GM23338 (cell line): Measurements from ENCODE around the gene MAN2B2. TPM values are rescaled to one million over a fixed set of nuclear protein-coding genes. Genes with fewer than 3 reads are reported as not detected.

Experiments used
- ATAC-seq: fragments of 200-7000 bp; cut with Tn5 transposase; 3 replicates; pipeline ENCODE4 v1.9.1; 2020
- DNase-seq: peaks from one replicate; pipeline ENCODE4 v3.0.0-alpha.2; 2015; ENCODE audit warnings: low spot score
- H2AFZ ChIP-seq: fragments of 200-600 bp; sonication (generic); 2 replicates; pipeline ENCODE4 v1.8.0; 2016; ENCODE audit warnings: antibody characterized with exemption, mild to moderate bottlenecking, moderate library complexity
- H3F3A ChIP-seq: fragments of 200-600 bp; sonication (generic); replicated peaks from 2 replicates; pipeline ENCODE4 v1.8.0; 2017; ENCODE audit warnings: antibody characterized with exemption, mixed run types, low read depth
- H3K27ac ChIP-seq: fragments of 200-600 bp; sonication (generic); 2 replicates; pipeline ENCODE4 v1.6.1; 2016; ENCODE audit warnings: low read depth
- H3K27me3 ChIP-seq: fragments of 200-600 bp; sonication (generic); 2 replicates; pipeline ENCODE4 v1.8.0; 2016; ENCODE audit warnings: mild to moderate bottlenecking, mixed run types, moderate library complexity; ENCODE audit not compliant: insufficient read depth
- H3K36me3 ChIP-seq: fragments of 200-600 bp; sonication (generic); 2 replicates; pipeline ENCODE4 v1.8.0; 2016; ENCODE audit warnings: mild to moderate bottlenecking; ENCODE audit not compliant: insufficient read depth
- H3K4me1 ChIP-seq: fragments of 200-600 bp; sonication (generic); 2 replicates; pipeline ENCODE4 v1.8.0; 2016; ENCODE audit warnings: mild to moderate bottlenecking, moderate library complexity; ENCODE audit not compliant: insufficient read depth
- H3K4me2 ChIP-seq: fragments of 200-600 bp; sonication (generic); 2 replicates; pipeline ENCODE4 v1.7.1; 2017; ENCODE audit warnings: mixed run types
- H3K4me3 ChIP-seq: fragments of 200-600 bp; sonication (generic); 2 replicates; pipeline ENCODE4 v1.6.1; 2016; ENCODE audit warnings: mixed run types
- H3K79me2 ChIP-seq: fragments of 200-600 bp; sonication (generic); replicated peaks from 2 replicates; pipeline ENCODE4 v1.8.0; 2017; ENCODE audit warnings: mild to moderate bottlenecking; ENCODE audit not compliant: insufficient read depth
- H3K9me2 ChIP-seq: fragments of 200-600 bp; sonication (generic); 2 replicates; pipeline ENCODE4 v1.8.0; 2017; ENCODE audit not compliant: insufficient read depth
- H4K20me1 ChIP-seq: fragments of 200-600 bp; sonication (generic); replicated peaks from 2 replicates; pipeline ENCODE4 v1.8.0; 2017; ENCODE audit warnings: mild to moderate bottlenecking; ENCODE audit not compliant: insufficient read depth
- H3K27ac Mint-ChIP-seq: 2 replicates; pipeline ENCODE4 v1.8.0; 2020; ENCODE audit warnings: inconsistent platforms, mild to moderate bottlenecking, moderate library complexity, mixed read lengths
- H3K27me3 Mint-ChIP-seq: 3 replicates; pipeline ENCODE4 v1.8.0; 2022; ENCODE audit warnings: low read depth, mild to moderate bottlenecking, moderate library complexity, mixed read lengths, inconsistent platforms; ENCODE audit not compliant: insufficient read depth, poor library complexity
- H3K36me3 Mint-ChIP-seq: 3 replicates; pipeline ENCODE4 v1.8.0; 2021; ENCODE audit warnings: low read depth, mild to moderate bottlenecking, inconsistent platforms, moderate library complexity, mixed read lengths
- H3K4me1 Mint-ChIP-seq: 3 replicates; pipeline ENCODE4 v1.8.0; 2020; ENCODE audit warnings: mild to moderate bottlenecking, inconsistent platforms, mixed read lengths
- H3K4me3 Mint-ChIP-seq: 3 replicates; pipeline ENCODE4 v1.8.0; 2021; ENCODE audit warnings: moderate library complexity, mild to moderate bottlenecking, inconsistent platforms, mixed read lengths
- H3K9me3 Mint-ChIP-seq: 3 replicates; pipeline ENCODE4 v1.8.0; 2020; ENCODE audit warnings: moderate library complexity, mild to moderate bottlenecking, inconsistent platforms, mixed read lengths
- EZH2 ChIP-seq: fragments of 200-600 bp; sonication (generic); IDR thresholded peaks from one replicate; pipeline ENCODE4 v1.8.0; 2017; ENCODE audit warnings: antibody characterized with exemption, mild to moderate bottlenecking, low read depth; ENCODE audit not compliant: unreplicated experiment
- EZH2phosphoT487 ChIP-seq: fragments of 200-600 bp; sonication (generic); IDR thresholded peaks from one replicate; pipeline ENCODE4 v1.8.1; 2018; ENCODE audit warnings: antibody characterized with exemption; ENCODE audit not compliant: unreplicated experiment
- JUNB ChIP-seq: IDR thresholded peaks from one replicate; pipeline ENCODE4 v1.6.1; 2016; ENCODE audit warnings: antibody characterized with exemption; ENCODE audit not compliant: unreplicated experiment
- POLR2AphosphoS5 ChIP-seq: IDR thresholded peaks from 2 replicates; pipeline ENCODE4 v1.6.1; 2016; ENCODE audit warnings: antibody characterized with exemption, low read depth
- REST ChIP-seq: IDR thresholded peaks from one replicate; pipeline ENCODE4 v1.6.1; 2018; ENCODE audit warnings: antibody characterized with exemption; ENCODE audit not compliant: unreplicated experiment
- STAT1 ChIP-seq: IDR thresholded peaks from one replicate; pipeline ENCODE4 v1.6.1; 2016; ENCODE audit warnings: antibody characterized with exemption; ENCODE audit not compliant: unreplicated experiment
- ZNF331 ChIP-seq: fragments of 250-450 bp; sonication (Bioruptor Pico); IDR thresholded peaks from 2 replicates; pipeline ENCODE4 v1.5.0; 2020; ENCODE audit warnings: low read depth, mild to moderate bottlenecking, moderate library complexity
- polyA plus RNA-seq: library from polyadenylated mRNA; unstranded; fragments of >200 nt; fragmentation: Nextera tagmentation; extraction: Ambion mirVana; gene quantifications from 2 replicates; pipeline ENCODE4 v1.2.1, GENCODE V29; 2016
- total RNA-seq: library from RNA; depleted of rRNA; stranded (reverse); fragments of >200 nt; shearing (Covaris generic); gene quantifications from 2 replicates; pipeline ENCODE4 v1.2.3, GENCODE V29; 2014
- TF ChIP-seq, protein P1 (sequence below): fragments of 250-450 bp; sonication (Bioruptor Pico); IDR thresholded peaks from 2 replicates; pipeline ENCODE4 v1.5.0; 2020; ENCODE audit warnings: mild to moderate bottlenecking, moderate library complexity

The MAN2B2 gene
- total and polyA plus RNA-seq, 2 experiments from 2014 or later = 1.6 to 6.9 TPM

DNA sequence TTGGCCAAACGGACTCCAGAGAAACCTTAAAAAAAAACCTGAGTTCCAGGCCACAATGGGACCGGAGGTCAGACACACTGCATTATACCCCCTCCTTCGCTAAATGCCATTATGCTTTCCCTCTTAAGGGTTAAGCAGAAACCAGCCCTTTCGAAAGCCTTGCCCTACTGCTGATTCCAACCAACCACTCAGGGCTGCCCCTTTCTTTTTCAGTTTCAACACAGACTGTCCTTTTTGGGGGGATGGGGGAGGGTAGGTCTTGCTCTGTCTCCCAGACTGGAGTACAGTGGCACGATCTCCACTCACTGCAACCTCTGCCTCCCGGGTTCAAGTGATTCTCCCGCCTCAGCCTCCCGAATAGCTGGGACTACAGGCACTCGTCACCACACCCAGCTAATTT lies 49.5 kb upstream of the MAN2B2 start:
- no peaks in the 10 kb centered on the region; the same call in 2 of the 3 replicates for H3K9me3 Mint-ChIP-seq
- H3K4me1 ChIP-seq = peaks cover 6% of the 10 kb centered on the region
- no peak for DNase-seq
- no peak overlapping the region for H2AFZ ChIP-seq
- H3K27ac Mint-ChIP-seq = no peak overlapping the region
- H3K27me3 ChIP-seq = no peaks in the 10 kb centered on the region
- H3K27me3 Mint-ChIP-seq = peaks cover 20% of the 10 kb centered on the region
- no peak overlapping the region for H3K4me3 Mint-ChIP-seq
- no peaks in the 10 kb centered on the region for H3K9me2 ChIP-seq
- H3K79me2 ChIP-seq = no peaks in the 10 kb centered on the region
- H3K4me3 ChIP-seq = no peak overlapping the region
- no peaks in the 10 kb centered on the region for H3F3A ChIP-seq
- H3K36me3 Mint-ChIP-seq = no peaks in the 10 kb centered on the region
- no peak for ATAC-seq
- TF ChIP-seq, protein P1, sequence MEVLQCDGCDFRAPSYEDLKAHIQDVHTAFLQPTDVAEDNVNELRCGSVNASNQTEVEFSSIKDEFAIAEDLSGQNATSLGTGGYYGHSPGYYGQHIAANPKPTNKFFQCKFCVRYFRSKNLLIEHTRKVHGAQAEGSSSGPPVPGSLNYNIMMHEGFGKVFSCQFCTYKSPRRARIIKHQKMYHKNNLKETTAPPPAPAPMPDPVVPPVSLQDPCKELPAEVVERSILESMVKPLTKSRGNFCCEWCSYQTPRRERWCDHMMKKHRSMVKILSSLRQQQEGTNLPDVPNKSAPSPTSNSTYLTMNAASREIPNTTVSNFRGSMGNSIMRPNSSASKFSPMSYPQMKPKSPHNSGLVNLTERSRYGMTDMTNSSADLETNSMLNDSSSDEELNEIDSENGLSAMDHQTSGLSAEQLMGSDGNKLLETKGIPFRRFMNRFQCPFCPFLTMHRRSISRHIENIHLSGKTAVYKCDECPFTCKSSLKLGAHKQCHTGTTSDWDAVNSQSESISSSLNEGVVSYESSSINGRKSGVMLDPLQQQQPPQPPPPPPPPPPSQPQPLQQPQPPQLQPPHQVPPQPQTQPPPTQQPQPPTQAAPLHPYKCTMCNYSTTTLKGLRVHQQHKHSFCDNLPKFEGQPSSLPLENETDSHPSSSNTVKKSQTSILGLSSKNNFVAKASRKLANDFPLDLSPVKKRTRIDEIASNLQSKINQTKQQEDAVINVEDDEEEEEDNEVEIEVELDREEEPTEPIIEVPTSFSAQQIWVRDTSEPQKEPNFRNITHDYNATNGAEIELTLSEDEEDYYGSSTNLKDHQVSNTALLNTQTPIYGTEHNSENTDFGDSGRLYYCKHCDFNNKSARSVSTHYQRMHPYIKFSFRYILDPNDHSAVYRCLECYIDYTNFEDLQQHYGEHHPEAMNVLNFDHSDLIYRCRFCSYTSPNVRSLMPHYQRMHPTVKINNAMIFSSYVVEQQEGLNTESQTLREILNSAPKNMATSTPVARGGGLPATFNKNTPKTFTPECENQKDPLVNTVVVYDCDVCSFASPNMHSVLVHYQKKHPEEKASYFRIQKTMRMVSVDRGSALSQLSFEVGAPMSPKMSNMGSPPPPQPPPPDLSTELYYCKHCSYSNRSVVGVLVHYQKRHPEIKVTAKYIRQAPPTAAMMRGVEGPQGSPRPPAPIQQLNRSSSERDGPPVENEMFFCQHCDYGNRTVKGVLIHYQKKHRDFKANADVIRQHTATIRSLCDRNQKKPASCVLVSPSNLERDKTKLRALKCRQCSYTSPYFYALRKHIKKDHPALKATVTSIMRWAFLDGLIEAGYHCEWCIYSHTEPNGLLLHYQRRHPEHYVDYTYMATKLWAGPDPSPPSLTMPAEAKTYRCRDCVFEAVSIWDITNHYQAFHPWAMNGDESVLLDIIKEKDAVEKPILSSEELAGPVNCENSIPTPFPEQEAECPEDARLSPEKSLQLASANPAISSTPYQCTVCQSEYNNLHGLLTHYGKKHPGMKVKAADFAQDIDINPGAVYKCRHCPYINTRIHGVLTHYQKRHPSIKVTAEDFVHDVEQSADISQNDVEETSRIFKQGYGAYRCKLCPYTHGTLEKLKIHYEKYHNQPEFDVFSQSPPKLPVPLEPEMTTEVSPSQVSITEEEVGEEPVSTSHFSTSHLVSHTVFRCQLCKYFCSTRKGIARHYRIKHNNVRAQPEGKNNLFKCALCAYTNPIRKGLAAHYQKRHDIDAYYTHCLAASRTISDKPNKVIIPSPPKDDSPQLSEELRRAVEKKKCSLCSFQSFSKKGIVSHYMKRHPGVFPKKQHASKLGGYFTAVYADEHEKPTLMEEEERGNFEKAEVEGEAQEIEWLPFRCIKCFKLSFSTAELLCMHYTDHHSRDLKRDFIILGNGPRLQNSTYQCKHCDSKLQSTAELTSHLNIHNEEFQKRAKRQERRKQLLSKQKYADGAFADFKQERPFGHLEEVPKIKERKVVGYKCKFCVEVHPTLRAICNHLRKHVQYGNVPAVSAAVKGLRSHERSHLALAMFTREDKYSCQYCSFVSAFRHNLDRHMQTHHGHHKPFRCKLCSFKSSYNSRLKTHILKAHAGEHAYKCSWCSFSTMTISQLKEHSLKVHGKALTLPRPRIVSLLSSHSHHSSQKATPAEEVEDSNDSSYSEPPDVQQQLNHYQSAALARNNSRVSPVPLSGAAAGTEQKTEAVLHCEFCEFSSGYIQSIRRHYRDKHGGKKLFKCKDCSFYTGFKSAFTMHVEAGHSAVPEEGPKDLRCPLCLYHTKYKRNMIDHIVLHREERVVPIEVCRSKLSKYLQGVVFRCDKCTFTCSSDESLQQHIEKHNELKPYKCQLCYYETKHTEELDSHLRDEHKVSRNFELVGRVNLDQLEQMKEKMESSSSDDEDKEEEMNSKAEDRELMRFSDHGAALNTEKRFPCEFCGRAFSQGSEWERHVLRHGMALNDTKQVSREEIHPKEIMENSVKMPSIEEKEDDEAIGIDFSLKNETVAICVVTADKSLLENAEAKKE = no peak
- TF ChIP-seq EZH2phosphoT487 (no peak), JUNB (no peak), ZNF331 (CRISPR knock-in tag) (no peak), POLR2AphosphoS5 (no peak), EZH2 (no peak), REST (no peak), STAT1 (no peak)
- H3K4me1 Mint-ChIP-seq = peaks cover 26% of the 10 kb centered on the region
- no peaks in the 10 kb centered on the region for H4K20me1 ChIP-seq
- H3K27ac ChIP-seq = no peak overlapping the region
- no peak overlapping the region for H3K4me2 ChIP-seq
- no peaks in the 10 kb centered on the region for H3K36me3 ChIP-seq
